GM19193 (cell line): ENCODE data around the gene SYCE1.

ENCODE experiments used
- POLR2A ChIP-seq: IDR thresholded peaks from 4 replicates; pipeline ENCODE4 v1.6.1; 2011; ENCODE audit not compliant: insufficient read depth, insufficient read length; ENCODE audit errors: extremely low read depth

The SYCE1 gene

DNA sequence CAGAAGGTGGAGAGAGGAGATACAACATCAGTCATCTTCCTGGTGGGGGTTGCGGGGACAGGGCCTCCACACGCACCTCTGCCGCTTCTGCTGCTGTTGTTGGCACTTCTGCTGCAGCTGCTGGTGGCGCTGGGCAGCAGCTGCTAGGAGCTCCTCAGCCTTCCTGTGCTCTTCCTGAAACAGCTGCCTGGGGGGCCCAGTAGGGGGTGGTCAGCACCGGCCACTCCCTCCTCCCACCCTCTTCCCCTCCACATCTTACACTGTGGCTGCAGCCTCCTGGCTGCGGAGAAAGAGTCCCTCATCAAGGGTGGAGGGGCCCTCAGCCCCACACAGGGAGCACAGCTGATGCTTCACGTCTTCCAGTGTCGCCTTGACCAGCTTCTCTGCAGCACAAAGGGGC is 9.9 kb downstream of the SYCE1 start:
- no peak for TF ChIP-seq POLR2A

DNA sequence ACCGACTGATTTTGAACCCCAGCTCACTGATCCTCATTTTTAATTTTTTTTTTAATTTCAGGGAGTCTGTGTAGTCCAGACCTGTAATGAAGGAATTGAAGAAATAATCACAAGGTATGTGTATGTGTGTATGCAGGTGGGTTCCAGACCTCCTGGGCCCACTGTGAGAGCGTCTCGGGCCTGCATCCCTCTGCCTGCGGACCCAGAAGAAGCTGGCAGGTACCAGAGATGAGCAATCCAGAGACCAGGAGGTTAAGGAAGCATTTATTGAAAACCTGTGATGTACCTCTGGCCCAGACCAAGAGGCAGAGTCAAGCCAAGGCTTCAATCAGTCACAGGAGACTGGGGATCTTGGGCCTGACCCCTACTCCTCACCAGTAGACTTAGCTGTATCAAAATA is 10.8 kb downstream of the SYCE1 start:
- TF ChIP-seq POLR2A, result no peak

DNA sequence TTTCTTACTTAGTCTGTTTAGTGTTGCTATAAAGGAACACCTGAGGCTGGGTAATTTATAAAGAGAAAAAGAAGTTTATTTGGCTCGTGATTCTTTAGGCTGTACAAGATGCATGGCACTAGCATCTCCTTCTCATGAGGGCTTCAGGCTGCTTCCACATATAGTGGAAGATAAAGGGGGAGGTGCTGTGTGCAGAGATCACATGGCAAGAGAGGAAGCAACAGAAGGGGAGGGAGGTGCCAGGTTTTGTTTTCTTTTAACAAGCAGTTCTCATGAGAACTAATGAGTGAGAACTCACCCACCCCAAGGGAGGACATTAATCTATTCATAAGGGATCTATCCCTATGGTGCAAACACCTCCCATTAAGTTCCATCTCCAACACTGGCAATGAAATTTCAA is 20.9 kb downstream of the SYCE1 start:
- no peak for TF ChIP-seq POLR2A

DNA sequence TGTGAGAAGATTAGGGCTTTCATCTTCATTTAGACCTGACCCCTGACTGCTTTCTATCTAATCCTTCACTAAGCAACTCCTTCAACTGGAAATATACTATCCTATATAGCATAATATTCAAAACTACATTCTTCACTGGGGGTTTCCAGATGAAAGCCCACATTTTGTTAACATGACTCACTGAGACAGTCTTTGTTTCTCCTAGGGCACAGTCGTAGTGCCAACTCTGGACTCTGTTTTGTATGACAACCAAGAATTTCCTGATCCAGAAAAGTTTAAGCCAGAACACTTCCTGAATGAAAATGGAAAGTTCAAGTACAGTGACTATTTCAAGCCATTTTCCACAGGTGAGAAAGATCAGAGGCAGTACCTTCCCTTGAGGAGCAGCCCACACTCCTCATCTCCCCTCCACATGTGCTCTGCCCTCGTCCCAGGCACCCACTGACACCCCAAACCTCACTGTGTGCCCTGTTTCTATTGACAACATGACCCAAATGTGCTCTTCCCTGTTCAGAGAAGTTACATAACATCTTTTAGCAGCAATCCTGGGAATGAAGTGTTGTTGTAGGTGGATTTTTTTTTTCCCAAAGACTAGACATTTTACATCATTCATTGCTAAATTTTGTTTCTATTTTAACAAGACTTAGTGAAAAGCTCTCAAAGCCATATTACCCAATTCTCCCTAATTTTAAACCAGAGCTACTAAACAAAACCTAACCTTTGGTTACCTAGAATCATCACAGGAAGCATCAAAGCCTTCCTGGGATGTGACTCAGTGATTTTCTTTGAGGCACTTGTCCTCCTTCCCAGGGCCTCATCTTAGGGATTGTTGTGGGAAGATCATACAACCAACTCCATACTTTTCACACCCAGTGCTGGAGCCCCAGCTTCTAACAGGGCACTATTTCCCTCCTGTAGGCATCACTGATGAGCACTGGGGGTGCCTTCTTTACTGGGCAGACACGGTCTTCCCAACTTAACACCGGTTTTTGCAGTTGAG is 27.5 kb downstream of the SYCE1 start:
- TF ChIP-seq POLR2A, result no peak

DNA sequence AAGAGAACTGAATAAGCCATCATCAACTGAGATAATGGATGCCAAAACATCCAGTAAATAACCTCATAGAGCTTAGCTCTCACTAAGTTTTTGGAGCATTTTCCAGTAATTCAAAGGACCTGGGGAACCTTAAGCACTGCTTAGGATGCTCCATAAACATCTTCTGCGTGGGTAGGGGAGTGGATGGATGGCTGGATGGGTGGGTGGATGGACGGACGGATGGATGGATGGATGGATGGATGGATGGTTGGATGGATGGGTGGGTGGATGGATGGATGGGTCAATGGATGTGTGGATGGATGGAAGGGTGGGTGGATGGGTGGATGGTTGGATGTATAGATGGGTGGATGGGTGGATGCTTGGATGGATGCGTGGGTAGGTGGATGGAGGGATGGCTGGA is 29.2 kb downstream of the SYCE1 start:
- TF ChIP-seq POLR2A, result no peak

DNA sequence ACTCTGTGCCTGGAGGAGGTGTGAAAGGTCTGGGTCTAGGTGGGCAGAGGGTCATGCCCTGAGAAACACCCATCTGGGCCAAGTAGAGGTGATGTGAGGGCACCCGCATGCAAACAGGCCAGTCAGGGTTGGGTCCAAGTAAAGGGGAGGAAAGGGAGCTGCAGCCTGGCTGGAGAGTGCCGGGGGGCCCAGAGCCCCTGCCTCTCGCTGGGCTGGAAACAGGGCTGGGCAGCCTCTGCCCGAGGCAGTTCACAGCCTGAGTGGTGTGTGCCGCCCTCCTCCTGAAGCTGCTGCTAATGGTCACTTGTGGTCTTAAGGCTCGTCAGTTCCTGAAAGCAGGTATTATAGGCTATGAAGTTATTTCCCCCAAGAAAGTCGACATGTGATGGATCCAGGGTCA is 31.0 kb downstream of the SYCE1 start:
- TF ChIP-seq POLR2A, result no peak

DNA sequence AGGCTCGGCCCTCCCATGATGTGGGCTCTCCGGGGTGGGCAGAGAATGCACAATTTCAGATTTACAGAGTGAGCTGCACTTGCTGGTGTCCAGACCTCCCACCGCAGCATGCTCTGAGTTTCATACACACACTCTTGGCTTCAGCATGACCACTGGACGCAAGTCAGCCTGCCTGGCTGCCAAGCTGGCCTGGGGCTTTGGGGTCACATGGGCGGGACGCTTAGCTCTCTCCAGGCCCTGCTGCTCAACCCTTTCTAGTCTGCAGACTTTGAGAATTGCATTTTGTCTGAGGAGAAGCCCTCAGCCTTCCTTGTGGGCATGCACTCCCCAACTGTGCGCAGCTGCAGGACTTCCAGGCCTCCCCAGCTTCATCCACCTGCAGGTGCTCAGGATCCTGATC is 32.5 kb downstream of the SYCE1 start:
- TF ChIP-seq POLR2A, result no peak

DNA sequence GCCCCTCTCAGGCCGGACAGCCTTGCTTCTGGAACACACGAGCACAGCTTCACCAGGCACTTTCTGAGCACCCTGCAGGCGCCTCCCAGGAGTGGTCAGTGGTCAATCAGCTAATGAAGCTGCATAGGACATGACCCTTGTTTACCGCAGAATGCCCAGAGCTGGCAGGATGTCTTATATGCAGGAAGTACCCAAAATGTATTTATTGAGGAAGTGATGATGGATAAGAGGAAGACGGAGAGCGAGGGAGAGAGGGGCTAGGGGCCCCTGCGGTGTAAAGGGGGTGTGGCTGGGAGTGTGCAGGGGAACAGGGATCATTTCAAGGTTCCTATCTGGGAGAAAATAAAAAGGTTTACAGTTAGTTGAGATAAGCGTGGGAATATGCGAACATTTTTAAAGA is 34.9 kb downstream of the SYCE1 start:
- no peak for TF ChIP-seq POLR2A

DNA sequence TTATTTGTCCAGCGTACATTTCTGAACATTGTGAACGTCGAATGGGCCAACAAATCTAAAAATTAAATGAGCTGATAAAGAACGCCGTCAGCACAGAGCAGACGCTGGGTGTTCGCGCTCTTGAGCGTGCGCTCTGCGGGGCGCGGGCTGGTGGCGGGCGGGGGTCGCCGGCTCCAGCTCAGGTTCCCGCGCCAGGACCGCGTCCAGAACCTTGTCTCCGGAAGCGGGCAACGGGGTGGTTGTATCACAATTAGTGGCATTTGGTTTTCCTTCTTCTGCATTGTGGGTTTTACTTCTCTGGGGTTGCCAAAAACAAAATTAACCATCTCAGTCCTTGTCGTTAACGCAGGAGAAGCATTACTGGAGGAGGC is 35.8 kb downstream of the SYCE1 start:
- TF ChIP-seq POLR2A, result no peak

DNA sequence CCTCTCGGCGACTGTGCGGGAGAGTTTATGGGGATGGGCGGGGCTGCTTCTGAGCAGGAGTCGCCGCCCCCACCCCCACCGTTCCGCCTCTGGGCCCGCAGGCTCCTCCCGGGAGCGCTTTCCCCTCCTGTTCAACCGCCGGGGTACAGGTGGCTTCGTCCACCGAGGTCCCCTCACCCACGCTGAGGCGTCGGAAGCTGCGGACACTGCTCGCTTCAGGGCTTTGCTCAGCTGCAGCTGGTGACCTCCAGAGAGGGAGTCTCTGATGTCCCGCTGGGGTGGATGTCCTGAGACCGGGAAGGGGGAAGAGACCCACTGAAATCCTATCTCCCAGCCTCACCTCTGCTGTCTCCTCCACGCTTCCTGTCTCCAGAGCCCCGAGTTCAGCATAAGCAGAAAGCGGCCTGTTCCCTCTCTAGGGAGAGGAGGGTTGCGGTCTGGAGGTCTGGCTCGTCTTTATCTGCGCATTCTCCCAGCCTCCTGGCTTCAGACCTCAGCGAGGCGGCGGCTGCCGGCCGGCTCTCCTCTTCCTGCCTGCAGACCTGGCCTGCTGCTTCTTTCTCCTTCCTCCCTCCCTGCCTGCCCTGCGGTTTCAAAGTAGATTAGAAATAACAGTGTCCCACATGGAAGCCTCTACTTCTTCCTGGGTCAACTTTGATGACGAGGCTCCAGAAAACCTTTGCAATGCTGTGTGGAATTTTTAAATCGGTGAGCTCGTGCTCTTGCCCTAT is 36.4 kb downstream of the SYCE1 start:
- TF ChIP-seq POLR2A, result no peak

DNA sequence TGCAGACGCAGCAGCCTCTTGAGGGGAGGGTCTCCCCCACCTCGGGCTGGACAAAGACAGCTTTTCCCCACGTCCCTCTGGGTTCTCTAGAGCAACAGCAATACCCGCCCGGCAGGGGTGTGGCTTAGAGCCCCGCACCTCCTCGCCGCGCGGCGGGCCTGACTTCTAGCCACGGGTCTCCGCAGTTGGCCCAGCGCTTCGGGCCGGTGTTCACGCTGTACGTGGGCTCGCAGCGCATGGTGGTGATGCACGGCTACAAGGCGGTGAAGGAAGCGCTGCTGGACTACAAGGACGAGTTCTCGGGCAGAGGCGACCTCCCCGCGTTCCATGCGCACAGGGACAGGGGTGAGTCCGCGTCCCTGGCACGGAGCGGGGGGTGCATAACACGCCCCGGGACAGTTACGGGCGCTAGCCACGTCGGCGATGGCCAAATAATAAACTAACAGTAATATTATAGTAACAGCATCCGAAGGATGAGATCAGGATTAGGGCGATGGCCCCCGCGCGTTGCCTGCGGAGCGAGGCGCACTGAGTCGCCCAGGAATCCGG is 37.0 kb downstream of the SYCE1 start:
- TF ChIP-seq POLR2A, result no peak

DNA sequence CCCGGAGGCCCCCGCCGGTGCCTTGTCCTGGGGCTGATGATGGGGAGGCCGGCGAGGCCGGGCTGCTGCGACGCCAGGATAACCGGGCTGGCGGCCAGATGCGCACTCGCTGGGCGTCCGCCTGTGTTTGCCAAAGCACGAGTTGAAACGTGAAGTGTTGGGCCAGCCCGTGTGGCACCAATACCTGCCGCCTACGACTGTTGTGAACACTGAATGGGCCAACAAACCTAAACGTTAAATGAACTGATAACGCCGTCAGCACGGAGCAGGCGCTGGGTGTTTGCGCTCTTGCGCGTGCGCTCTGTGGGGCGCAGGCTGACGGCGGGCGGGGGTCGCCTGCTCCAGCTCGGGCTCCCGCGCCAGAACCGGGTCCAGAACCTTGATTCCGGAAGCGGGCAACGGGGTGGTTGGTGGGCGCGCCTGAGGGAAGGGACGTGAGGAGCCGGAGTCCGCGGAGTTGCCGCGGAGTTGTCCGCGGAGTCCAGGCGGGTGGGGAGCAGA is 37.6 kb downstream of the SYCE1 start:
- no peak for TF ChIP-seq POLR2A

DNA sequence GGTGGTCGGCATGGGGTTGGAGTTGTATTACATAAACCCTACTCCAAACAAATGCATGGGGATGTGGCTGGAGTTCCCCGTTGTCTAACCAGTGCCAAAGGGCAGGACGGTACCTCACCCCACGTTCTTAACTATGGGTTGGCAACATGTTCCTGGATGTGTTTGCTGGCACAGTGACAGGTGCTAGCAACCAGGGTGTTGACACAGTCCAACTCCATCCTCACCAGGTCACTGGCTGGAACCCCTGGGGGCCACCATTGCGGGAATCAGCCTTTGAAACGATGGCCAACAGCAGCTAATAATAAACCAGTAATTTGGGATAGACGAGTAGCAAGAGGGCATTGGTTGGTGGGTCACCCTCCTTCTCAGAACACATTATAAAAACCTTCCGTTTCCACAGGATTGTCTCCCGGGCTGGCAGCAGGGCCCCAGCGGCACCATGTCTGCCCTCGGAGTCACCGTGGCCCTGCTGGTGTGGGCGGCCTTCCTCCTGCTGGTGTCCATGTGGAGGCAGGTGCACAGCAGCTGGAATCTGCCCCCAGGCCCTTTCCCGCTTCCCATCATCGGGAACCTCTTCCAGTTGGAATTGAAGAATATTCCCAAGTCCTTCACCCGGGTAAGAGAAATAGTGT is 38.3 kb downstream of the SYCE1 start, which contains the start of gene CYP2E1:
CYP2E1 (plus strand) TSS at position 407 of the 632 bp plus-strand sequence; CDS start at position 440, 33 bp downstream.
- no peak for TF ChIP-seq POLR2A

DNA sequence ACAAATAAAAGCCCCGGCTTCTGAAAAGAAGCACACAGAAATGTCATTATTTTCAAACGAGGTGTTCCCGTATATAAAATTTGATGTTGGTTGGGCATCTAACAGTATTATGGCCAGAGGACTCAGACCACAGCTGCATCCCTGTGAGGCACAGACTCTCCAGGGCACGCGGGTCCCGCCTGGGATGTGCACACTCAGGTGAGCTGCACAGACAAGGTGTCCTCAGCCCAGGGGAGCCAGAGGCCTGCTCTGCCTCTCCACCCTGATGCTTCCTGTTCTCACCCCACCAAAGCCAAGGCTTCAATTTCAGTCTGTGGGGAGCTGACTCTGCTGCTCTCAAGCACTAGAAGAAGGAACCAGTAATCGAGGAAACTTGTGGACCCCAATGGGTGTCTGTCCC is 39.9 kb downstream of the SYCE1 start:
- TF ChIP-seq POLR2A, result no peak
